ENCODE measurements around the gene TMEM225B.
"Not testable (repeated sequence)": the region's sequence is repeated elsewhere in the genome, so short reads cannot be mapped to it uniquely, and the experiment has no call there.

The TMEM225B gene

GRCh38 chr7:99631295-99632109, 33.4 kb downstream of the TMEM225B start:
- Histone ChIP-seq H3K36me3 (ENCODE audit: control insufficient read depth in 1 of 2, insufficient read depth in 2 of 2, low read length in 2 of 2) (peaks cover 22 to 63% of the 10 kb centered on the region in 2 donors), H3K4me1 (ENCODE audit: control insufficient read depth in 1 of 2, insufficient read depth in 2 of 2, low read length in 2 of 2) (no peaks in the 10 kb centered on the region), H3K4me3 (ENCODE audit: low read depth in 1 of 2, low read length in 2 of 2) (no peak overlapping the region), H3K27me3 (ENCODE audit: control insufficient read depth in 1 of 2, insufficient read depth in 2 of 2, low read length in 2 of 2) (no peaks in the 10 kb centered on the region), H3K27ac (ENCODE audit: low read depth, low read length) (no peak overlapping the region), H3K9ac (ENCODE audit: low read depth in 1 of 2, low read length in 2 of 2) (no peak overlapping the region), H3K9me3 (ENCODE audit: control insufficient read depth in 1 of 2, low read length in 2 of 2) (no peaks in the 10 kb centered on the region)

GRCh38 chr7:99637414-99637813, 39.3 kb downstream of the TMEM225B start:
- H3K9me3 ChIP-seq (ENCODE audit: control insufficient read depth in 1 of 2, low read length in 2 of 2); H3K4me3 ChIP-seq (ENCODE audit: low read depth in 1 of 2, low read length in 2 of 2); H3K27ac ChIP-seq (ENCODE audit: low read depth, low read length); H3K4me1 ChIP-seq (ENCODE audit: control insufficient read depth in 1 of 2, insufficient read depth in 2 of 2, low read length in 2 of 2); H3K9ac ChIP-seq (ENCODE audit: low read depth in 1 of 2, low read length in 2 of 2); H3K27me3 ChIP-seq (ENCODE audit: control insufficient read depth in 1 of 2, insufficient read depth in 2 of 2, low read length in 2 of 2): not testable (repeated sequence)
- H3K36me3 ChIP-seq (ENCODE audit: control insufficient read depth in 1 of 2, insufficient read depth in 2 of 2, low read length in 2 of 2): peaks cover 0 to 15% of the 10 kb centered on the region in 2 donors

GRCh38 chr7:99638731-99639130, 40.7 kb downstream of the TMEM225B start:
- no peak overlapping the region for H3K9ac ChIP-seq (ENCODE audit: low read depth in 1 of 2, low read length in 2 of 2)
- no peaks in the 10 kb centered on the region for H3K9me3 ChIP-seq (ENCODE audit: control insufficient read depth in 1 of 2, low read length in 2 of 2)
- no peak overlapping the region for H3K4me3 ChIP-seq (ENCODE audit: low read depth in 1 of 2, low read length in 2 of 2)
- H3K4me1 ChIP-seq (ENCODE audit: control insufficient read depth in 1 of 2, insufficient read depth in 2 of 2, low read length in 2 of 2): no peaks in the 10 kb centered on the region
- H3K27ac ChIP-seq (ENCODE audit: low read depth, low read length): no peak overlapping the region
- H3K27me3 ChIP-seq (ENCODE audit: control insufficient read depth in 1 of 2, insufficient read depth in 2 of 2, low read length in 2 of 2): no peaks in the 10 kb centered on the region
- peaks cover 0 to 8% of the 10 kb centered on the region in 2 donors for H3K36me3 ChIP-seq (ENCODE audit: control insufficient read depth in 1 of 2, insufficient read depth in 2 of 2, low read length in 2 of 2)

- Histone ChIP-seq H3K27me3 (ENCODE audit: control insufficient read depth in 1 of 2, insufficient read depth in 2 of 2, low read length in 2 of 2) (no peaks in the 10 kb centered on the region), H3K9me3 (ENCODE audit: control insufficient read depth in 1 of 2, low read length in 2 of 2) (no peaks in the 10 kb centered on the region), H3K4me1 (ENCODE audit: control insufficient read depth in 1 of 2, insufficient read depth in 2 of 2, low read length in 2 of 2) (no peaks in the 10 kb centered on the region), H3K27ac (ENCODE audit: low read depth, low read length) (no peak overlapping the region), H3K9ac (ENCODE audit: low read depth in 1 of 2, low read length in 2 of 2) (no peak overlapping the region), H3K36me3 (ENCODE audit: control insufficient read depth in 1 of 2, insufficient read depth in 2 of 2, low read length in 2 of 2) (peaks cover 0 to 5% of the 10 kb centered on the region in 2 donors), H3K4me3 (ENCODE audit: low read depth in 1 of 2, low read length in 2 of 2) (no peak overlapping the region)
Observed at GRCh38 chr7:99639267-99639666, 41.2 kb downstream of the TMEM225B start.

- Histone ChIP-seq H3K27me3 (ENCODE audit: control insufficient read depth in 1 of 2, insufficient read depth in 2 of 2, low read length in 2 of 2) (no peaks in the 10 kb centered on the region), H3K9ac (ENCODE audit: low read depth in 1 of 2, low read length in 2 of 2) (no peak overlapping the region), H3K9me3 (ENCODE audit: control insufficient read depth in 1 of 2, low read length in 2 of 2) (no peaks in the 10 kb centered on the region), H3K27ac (ENCODE audit: low read depth, low read length) (no peak overlapping the region), H3K4me1 (ENCODE audit: control insufficient read depth in 1 of 2, insufficient read depth in 2 of 2, low read length in 2 of 2) (no peaks in the 10 kb centered on the region), H3K4me3 (ENCODE audit: low read depth in 1 of 2, low read length in 2 of 2) (no peak overlapping the region), H3K36me3 (ENCODE audit: control insufficient read depth in 1 of 2, insufficient read depth in 2 of 2, low read length in 2 of 2) (peaks cover 3 to 8% of the 10 kb centered on the region in 2 donors)
Observed at GRCh38 chr7:99642027-99642426, 44.0 kb downstream of the TMEM225B start.

GRCh38 chr7:99643464-99643863, 45.4 kb downstream of the TMEM225B start:
- Histone ChIP-seq H3K36me3 (ENCODE audit: control insufficient read depth in 1 of 2, insufficient read depth in 2 of 2, low read length in 2 of 2) (peaks cover 6 to 9% of the 10 kb centered on the region in 2 donors), H3K9ac (ENCODE audit: low read depth in 1 of 2, low read length in 2 of 2) (no peak overlapping the region), H3K27ac (ENCODE audit: low read depth, low read length) (no peak overlapping the region), H3K4me1 (ENCODE audit: control insufficient read depth in 1 of 2, insufficient read depth in 2 of 2, low read length in 2 of 2) (no peaks in the 10 kb centered on the region), H3K27me3 (ENCODE audit: control insufficient read depth in 1 of 2, insufficient read depth in 2 of 2, low read length in 2 of 2) (no peaks in the 10 kb centered on the region), H3K9me3 (ENCODE audit: control insufficient read depth in 1 of 2, low read length in 2 of 2) (no peaks in the 10 kb centered on the region), H3K4me3 (ENCODE audit: low read depth in 1 of 2, low read length in 2 of 2) (no peak overlapping the region)

- no peaks in the 10 kb centered on the region for H3K9me3 ChIP-seq (ENCODE audit: control insufficient read depth in 1 of 2, low read length in 2 of 2)
- peaks cover 6 to 12% of the 10 kb centered on the region in 2 donors for H3K36me3 ChIP-seq (ENCODE audit: control insufficient read depth in 1 of 2, insufficient read depth in 2 of 2, low read length in 2 of 2)
- no peaks in the 10 kb centered on the region for H3K27me3 ChIP-seq (ENCODE audit: control insufficient read depth in 1 of 2, insufficient read depth in 2 of 2, low read length in 2 of 2)
- no peak overlapping the region for H3K27ac ChIP-seq (ENCODE audit: low read depth, low read length)
- H3K4me1 ChIP-seq (ENCODE audit: control insufficient read depth in 1 of 2, insufficient read depth in 2 of 2, low read length in 2 of 2): no peaks in the 10 kb centered on the region
- no peak overlapping the region for H3K9ac ChIP-seq (ENCODE audit: low read depth in 1 of 2, low read length in 2 of 2)
- H3K4me3 ChIP-seq (ENCODE audit: low read depth in 1 of 2, low read length in 2 of 2): no peak overlapping the region
Observed at GRCh38 chr7:99644431-99644830, 46.4 kb downstream of the TMEM225B start.

GRCh38 chr7:99645590-99645989, 47.5 kb downstream of the TMEM225B start:
- no peak overlapping the region for H3K27ac ChIP-seq (ENCODE audit: low read depth, low read length)
- H3K36me3 ChIP-seq (ENCODE audit: control insufficient read depth in 1 of 2, insufficient read depth in 2 of 2, low read length in 2 of 2): peaks cover 6 to 18% of the 10 kb centered on the region in 2 donors
- H3K4me3 ChIP-seq (ENCODE audit: low read depth in 1 of 2, low read length in 2 of 2): no peak overlapping the region
- H3K9ac ChIP-seq (ENCODE audit: low read depth in 1 of 2, low read length in 2 of 2): no peak overlapping the region
- H3K4me1 ChIP-seq (ENCODE audit: control insufficient read depth in 1 of 2, insufficient read depth in 2 of 2, low read length in 2 of 2): no peaks in the 10 kb centered on the region
- H3K9me3 ChIP-seq (ENCODE audit: control insufficient read depth in 1 of 2, low read length in 2 of 2): no peaks in the 10 kb centered on the region
- no peaks in the 10 kb centered on the region for H3K27me3 ChIP-seq (ENCODE audit: control insufficient read depth in 1 of 2, insufficient read depth in 2 of 2, low read length in 2 of 2)

GRCh38 chr7:99648843-99649242, 50.8 kb downstream of the TMEM225B start:
- no peaks in the 10 kb centered on the region for H3K9me3 ChIP-seq (ENCODE audit: control insufficient read depth in 1 of 2, low read length in 2 of 2)
- H3K27ac ChIP-seq (ENCODE audit: low read depth, low read length): no peak overlapping the region
- no peaks in the 10 kb centered on the region for H3K27me3 ChIP-seq (ENCODE audit: control insufficient read depth in 1 of 2, insufficient read depth in 2 of 2, low read length in 2 of 2)
- H3K36me3 ChIP-seq (ENCODE audit: control insufficient read depth in 1 of 2, insufficient read depth in 2 of 2, low read length in 2 of 2): peaks cover 10 to 20% of the 10 kb centered on the region in 2 donors
- H3K9ac ChIP-seq (ENCODE audit: low read depth in 1 of 2, low read length in 2 of 2): no peak overlapping the region
- no peak overlapping the region for H3K4me3 ChIP-seq (ENCODE audit: low read depth in 1 of 2, low read length in 2 of 2)
- no peaks in the 10 kb centered on the region for H3K4me1 ChIP-seq (ENCODE audit: control insufficient read depth in 1 of 2, insufficient read depth in 2 of 2, low read length in 2 of 2)

- Histone ChIP-seq H3K27ac (ENCODE audit: low read depth, low read length) (no peak overlapping the region), H3K36me3 (ENCODE audit: control insufficient read depth in 1 of 2, insufficient read depth in 2 of 2, low read length in 2 of 2) (peaks cover 10 to 17% of the 10 kb centered on the region in 2 donors), H3K9ac (ENCODE audit: low read depth in 1 of 2, low read length in 2 of 2) (no peak overlapping the region), H3K4me3 (ENCODE audit: low read depth in 1 of 2, low read length in 2 of 2) (no peak overlapping the region), H3K27me3 (ENCODE audit: control insufficient read depth in 1 of 2, insufficient read depth in 2 of 2, low read length in 2 of 2) (no peaks in the 10 kb centered on the region), H3K9me3 (ENCODE audit: control insufficient read depth in 1 of 2, low read length in 2 of 2) (no peaks in the 10 kb centered on the region), H3K4me1 (ENCODE audit: control insufficient read depth in 1 of 2, insufficient read depth in 2 of 2, low read length in 2 of 2) (no peaks in the 10 kb centered on the region)
Observed at GRCh38 chr7:99651290-99651689, 53.2 kb downstream of the TMEM225B start.
